ENCODE data around the gene GPR65. TPM values are rescaled to one million over a fixed set of nuclear protein-coding genes. Genes with fewer than 3 reads are reported as not detected.

The GPR65 gene
- total RNA-seq, 1 donor from 2014 or later = not detected

- Mint-ChIP-seq H3K9me3 (ENCODE audit: low read depth) (no peaks in the 10 kb centered on the region), H3K4me1 (ENCODE audit: low read depth) (no peaks in the 10 kb centered on the region), H3K27me3 (ENCODE audit: low read depth) (peaks cover 5% of the 10 kb centered on the region), H3K27ac (ENCODE audit: unreplicated experiment) (no peak overlapping the region), H3K36me3 (ENCODE audit: low read depth) (no peaks in the 10 kb centered on the region), H3K4me3 (ENCODE audit: unreplicated experiment) (no peak overlapping the region)
- DNase-seq (ENCODE audit: low spot score) = no peak
- no peak for TF ChIP-seq CTCF (IDR thresholded peaks at IDR 0.05)
These were observed 4.6 kb downstream of the GPR65 start for GRCh38 chr14:88009486-88009885.

- H3K36me3 Mint-ChIP-seq (ENCODE audit: low read depth) = no peaks in the 10 kb centered on the region
- DNase-seq (ENCODE audit: low spot score) = no peak
- no peaks in the 10 kb centered on the region for H3K9me3 Mint-ChIP-seq (ENCODE audit: low read depth)
- H3K4me1 Mint-ChIP-seq (ENCODE audit: low read depth) = no peaks in the 10 kb centered on the region
- H3K27ac Mint-ChIP-seq (ENCODE audit: unreplicated experiment) = no peak overlapping the region
- no peak for TF ChIP-seq CTCF (IDR thresholded peaks at IDR 0.05)
- peaks cover 5% of the 10 kb centered on the region for H3K27me3 Mint-ChIP-seq (ENCODE audit: low read depth)
- H3K4me3 Mint-ChIP-seq (ENCODE audit: unreplicated experiment) = no peak overlapping the region
These were observed 5.4 kb downstream of the GPR65 start for GRCh38 chr14:88010331-88010730.

GRCh38 chr14:88012495-88012894 is 7.6 kb downstream of the GPR65 start:
- Mint-ChIP-seq H3K9me3 (ENCODE audit: low read depth) (no peaks in the 10 kb centered on the region), H3K36me3 (ENCODE audit: low read depth) (no peaks in the 10 kb centered on the region), H3K4me1 (ENCODE audit: low read depth) (no peaks in the 10 kb centered on the region), H3K4me3 (ENCODE audit: unreplicated experiment) (no peak overlapping the region), H3K27ac (ENCODE audit: unreplicated experiment) (no peak overlapping the region), H3K27me3 (ENCODE audit: low read depth) (peaks cover 11% of the 10 kb centered on the region)
- DNase-seq (ENCODE audit: low spot score) = no peak
- no peak for TF ChIP-seq CTCF (IDR thresholded peaks at IDR 0.05)

GRCh38 chr14:88013750-88014349 is 8.9 kb downstream of the GPR65 start:
- no peak overlapping the region for H3K27ac Mint-ChIP-seq (ENCODE audit: unreplicated experiment)
- DNase-seq (ENCODE audit: low spot score) = no peak
- no peaks in the 10 kb centered on the region for H3K9me3 Mint-ChIP-seq (ENCODE audit: low read depth)
- no peak overlapping the region for H3K4me3 Mint-ChIP-seq (ENCODE audit: unreplicated experiment)
- peak; percentile 88 for TF ChIP-seq CTCF (IDR thresholded peaks at IDR 0.05)
- no peaks in the 10 kb centered on the region for H3K4me1 Mint-ChIP-seq (ENCODE audit: low read depth)
- H3K27me3 Mint-ChIP-seq (ENCODE audit: low read depth) = peaks cover 11% of the 10 kb centered on the region
- H3K36me3 Mint-ChIP-seq (ENCODE audit: low read depth) = no peaks in the 10 kb centered on the region

- no peak for TF ChIP-seq CTCF (IDR thresholded peaks at IDR 0.05)
- DNase-seq (ENCODE audit: low spot score) = no peak
- H3K27me3 Mint-ChIP-seq (ENCODE audit: low read depth) = peaks cover 13% of the 10 kb centered on the region
These were observed 11.8 kb downstream of the GPR65 start for GRCh38 chr14:88016768-88017167.

More at GRCh38 chr14:88016768-88017167, 11.8 kb downstream of the GPR65 start:
- H3K9me3 Mint-ChIP-seq (ENCODE audit: low read depth) = no peaks in the 10 kb centered on the region
- no peaks in the 10 kb centered on the region for H3K36me3 Mint-ChIP-seq (ENCODE audit: low read depth)
- H3K4me3 Mint-ChIP-seq (ENCODE audit: unreplicated experiment) = no peak overlapping the region
- no peak overlapping the region for H3K27ac Mint-ChIP-seq (ENCODE audit: unreplicated experiment)
- H3K4me1 Mint-ChIP-seq (ENCODE audit: low read depth) = no peaks in the 10 kb centered on the region
